Pons (tissue), 1 donor: ENCODE data around the gene TRNT1.

Experiments used
- DNase-seq: peaks from one replicate; pipeline ENCODE4 v3.0.0-alpha.2; 2016; ENCODE audit warnings: low spot score

Gene TRNT1

DNA sequence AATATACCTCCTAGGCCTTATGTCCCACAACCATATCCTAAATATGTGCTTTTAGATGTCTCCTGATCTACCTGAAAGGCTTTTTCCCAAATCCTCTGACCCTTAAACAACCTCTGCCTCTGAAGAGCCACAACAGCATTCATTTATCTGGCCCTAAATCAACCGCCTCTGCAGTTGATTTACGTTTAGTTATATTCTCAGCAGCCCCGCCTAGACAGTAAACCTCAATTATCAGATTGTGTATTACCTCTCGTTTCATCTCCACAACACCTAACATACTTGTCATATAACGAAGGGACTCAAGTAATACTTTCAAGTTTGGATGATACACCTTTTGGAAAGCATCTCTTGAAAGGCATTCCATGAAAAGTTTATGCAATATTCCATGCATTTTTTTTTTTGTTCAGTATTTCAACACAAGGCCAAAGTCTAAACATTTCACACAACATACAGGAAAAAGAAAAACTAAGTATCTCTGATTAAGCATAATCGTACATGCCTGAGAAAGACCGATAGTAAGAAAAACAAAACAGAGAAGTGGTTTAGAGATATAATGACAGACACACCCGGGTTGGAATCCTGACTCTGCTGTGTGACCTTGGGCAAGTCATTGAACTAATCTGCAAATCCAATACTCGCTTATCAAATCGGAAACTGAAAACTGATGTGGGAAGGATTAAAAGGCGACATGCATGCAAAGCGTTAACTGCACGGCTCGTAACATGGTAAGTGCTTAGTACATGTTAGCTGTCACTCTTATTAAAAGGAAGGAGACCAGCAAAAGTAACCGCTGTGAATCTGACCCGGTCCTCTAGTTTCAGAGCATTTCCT lies 52.0 kb downstream of the TRNT1 start:
- DNase-seq: no peak

DNA sequence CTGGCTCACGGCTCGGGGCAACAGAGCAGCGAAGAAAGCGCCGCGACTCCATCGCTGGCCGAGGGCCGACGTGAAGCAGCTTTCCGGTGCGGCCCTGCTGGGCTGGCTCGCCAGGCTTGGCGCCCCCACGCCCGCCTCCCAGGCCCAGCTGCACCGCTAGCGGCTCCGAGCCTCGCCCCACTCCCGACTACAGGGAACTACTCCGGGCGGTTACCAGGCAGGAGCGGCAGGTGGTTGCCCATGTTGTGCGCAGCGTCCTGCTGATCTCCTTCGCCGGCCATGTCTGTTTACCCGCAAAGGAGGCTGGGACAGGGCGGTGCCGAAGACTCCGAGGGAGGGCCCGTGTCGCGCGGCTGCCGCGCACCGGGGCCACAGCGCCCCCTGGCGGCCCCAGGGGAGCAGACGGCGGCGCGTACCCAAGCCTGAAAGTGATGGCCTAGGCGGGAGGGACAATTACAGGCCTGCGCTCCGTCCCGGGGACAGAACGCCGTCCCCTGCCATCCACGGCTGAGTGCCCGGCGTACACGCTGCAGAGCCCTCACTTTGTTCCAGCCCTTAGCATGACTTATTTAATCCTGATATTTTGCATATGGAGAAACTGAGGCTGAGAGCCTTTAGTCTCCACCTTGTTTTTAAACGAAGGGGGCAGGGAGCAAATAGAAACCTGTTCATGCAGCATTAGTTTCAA lies 52.8 kb downstream of the TRNT1 start, which contains the start of gene CRBN:
Gene CRBN, minus strand, starts transcription at position 285 of the 688 bp plus-strand sequence. Its CDS starts 4 bp downstream, at position 281.
- peak; percentile 90 for DNase-seq

DNA sequence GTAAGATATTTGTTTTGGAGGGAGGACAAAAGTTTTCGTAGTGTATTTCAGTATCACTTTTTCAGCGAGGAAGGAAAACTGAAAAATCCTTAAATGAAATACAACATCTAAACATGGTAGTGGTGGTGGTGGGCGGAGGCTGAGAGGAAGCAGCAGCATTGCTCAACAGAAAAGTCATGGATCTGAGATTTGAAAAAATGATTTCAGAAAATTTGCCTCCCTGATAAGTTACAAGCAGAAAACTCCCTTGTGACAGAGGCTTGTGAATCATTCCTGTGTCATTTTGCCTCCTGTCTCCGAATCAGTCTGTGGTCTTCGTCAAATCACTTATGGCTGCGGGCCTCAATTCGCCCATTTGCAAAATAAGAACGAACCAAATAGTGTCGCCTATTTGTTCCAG lies 53.7 kb downstream of the TRNT1 start:
- DNase-seq: no peak

DNA sequence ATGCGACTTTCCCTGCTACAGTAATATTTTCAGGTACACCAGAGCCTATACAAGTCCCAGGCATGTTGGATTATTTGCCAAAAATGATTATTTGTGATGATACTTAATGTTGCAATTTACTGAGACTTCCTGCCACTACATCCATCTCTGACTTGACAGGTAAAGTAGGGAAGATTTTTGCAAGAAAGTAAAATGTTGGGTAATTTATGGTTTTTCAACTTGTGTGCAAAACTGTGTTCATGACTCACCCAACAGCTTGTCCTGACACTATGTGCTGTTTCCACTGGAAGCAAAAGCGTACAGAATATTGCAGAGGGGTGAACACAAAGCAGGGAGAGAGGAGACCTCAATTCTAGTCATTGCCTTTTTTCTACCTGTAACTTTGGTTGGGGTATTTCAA lies 58.1 kb downstream of the TRNT1 start:
- no peak for DNase-seq

DNA sequence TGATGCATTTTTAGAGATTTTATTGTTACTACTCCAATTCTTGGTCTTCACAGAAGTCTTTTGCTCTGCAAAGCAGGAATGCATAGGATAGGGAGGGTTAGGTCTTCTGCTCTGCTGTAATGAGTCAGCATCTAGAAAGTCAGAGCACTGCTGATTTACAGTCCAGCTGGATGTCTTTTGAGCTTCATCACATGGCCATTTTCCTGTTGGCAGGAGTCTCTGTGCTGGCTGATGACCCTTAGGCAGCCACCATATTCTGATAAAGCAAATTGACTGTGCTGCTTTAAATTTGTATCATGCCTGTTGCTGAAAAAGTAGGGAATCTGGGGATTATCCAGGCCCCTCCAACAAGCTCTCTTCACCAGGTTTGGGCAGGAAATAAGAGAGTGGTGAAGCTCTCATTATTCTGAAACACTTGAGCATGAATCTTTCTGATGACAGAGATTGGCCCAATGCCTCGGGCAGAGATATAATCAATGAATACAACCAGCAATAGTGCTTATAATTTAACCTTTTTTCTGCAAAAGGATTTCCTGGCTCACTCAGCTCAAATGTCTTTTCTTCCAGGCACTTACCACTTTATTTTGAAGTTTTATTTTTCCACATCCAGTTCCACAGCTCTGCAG lies 62.5 kb downstream of the TRNT1 start:
- DNase-seq: no peak

DNA sequence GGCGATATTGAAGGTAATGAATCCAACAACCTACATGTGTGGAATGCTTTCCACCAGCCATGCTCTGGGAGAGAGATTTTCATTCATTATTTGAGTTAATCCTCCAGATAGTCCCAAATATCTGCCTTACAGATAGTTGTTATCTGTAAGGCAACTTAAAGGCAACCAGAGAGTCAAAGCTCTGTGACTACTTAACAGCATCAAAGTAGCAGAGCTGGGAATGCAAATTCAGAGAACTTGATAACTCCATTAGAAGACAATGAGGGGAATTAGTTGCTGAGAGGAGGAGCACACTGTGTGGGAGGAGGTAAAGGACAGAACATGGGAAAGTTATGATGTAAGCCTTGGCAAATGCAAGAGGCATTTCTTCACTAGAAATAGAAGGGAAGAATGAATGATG lies 63.2 kb downstream of the TRNT1 start:
- no peak for DNase-seq

DNA sequence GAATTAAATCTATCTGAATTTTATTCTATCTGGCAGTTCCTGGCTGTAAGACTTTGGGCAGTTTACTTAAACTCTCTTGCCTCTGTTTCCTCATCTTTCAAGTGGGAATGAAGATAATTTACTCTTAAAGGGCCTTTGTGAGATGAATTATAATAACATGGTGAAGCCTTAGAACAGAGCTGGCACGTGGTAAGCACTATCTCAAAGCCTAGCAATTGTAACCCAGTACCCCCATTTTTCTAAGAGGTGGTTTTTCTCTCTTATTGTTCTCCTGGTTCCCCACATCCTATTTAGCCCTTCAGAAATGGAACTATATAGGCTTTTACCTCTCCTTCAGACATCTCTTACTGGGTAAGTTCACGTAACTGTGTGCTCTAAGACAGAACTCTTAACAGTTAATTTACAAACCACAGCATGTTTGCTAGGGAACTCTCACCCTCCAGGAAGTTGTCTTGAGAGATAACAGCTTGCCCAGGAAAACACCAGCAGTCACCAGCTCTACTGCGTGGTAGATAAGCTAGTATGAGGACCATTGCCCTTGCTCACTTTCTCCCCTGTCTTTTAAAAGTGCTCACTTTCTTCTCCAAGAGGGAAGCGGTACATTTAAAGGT lies 65.0 kb downstream of the TRNT1 start:
- DNase-seq: no peak

DNA sequence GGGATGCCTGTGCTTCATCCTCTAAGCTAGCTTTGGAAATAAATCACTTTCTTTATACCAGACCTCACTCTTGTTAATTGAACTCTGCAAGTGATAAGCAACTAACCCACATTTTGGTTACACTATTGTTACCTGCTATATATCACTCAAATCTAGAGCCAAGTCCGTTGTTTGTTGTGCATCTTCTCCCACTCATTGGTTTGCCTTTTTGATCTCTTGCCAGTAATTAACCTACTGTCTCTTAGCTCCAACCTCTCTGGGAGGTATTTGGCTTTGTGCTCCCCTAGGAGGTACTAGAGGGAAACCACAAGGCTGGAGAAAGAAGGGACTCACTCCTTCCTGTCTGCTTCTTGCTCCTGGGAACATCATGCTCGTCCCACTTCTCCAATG lies 65.5 kb downstream of the TRNT1 start:
- no peak for DNase-seq

DNA sequence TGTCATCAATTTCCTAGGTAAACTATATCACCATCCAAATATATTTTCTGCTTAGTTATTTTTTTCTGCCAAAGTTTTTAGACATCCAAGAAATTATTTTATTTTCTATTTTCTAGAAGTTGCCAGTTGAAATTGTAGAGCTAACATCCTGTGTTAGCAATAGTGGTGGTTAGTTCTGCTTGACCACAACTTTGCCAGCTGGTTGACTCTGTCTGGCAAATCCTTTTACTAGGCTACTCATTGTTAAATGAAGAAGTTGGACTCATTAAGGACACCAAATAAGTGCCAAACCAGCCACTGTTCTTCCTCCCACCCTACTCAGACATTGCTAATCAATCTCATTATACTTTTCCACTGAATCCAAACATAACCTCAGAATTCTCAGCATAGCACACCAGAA lies 68.1 kb downstream of the TRNT1 start:
- no peak for DNase-seq

DNA sequence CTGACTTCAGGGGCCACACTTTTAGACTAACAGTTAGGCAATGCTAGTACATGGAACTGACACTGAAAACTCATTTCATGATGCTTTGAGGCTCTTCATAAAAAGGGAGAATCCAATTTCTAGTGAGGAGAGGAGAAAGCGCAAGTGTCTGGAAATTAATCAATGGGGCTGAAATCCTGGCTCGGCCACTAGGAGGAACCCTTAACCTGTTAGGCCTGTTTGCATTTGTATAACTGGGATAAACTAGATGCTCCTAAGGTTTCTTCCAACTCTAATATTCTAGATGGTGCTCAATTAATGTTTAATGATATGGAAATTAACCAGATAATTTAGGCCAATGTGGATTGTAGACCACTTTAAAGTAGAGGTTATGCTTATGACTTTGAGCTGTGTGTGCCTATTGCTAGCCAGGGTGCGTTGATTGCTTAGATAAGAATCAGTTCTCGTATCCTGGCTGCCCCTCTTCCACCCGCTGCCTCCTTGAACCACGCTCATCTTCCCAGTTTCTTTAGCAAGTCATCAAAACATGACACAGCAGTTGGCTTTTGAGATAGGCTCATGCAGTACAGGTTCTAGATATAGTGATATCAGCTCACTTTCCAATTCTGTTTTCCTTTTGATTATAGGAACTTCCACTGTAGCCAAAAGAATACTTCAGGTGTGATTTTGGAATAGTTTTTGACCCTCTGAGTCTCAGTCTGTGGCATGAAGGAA lies 69.6 kb downstream of the TRNT1 start:
- no peak for DNase-seq
